ENCODE results near the gene STIMATE.

STIMATE gene

DNA sequence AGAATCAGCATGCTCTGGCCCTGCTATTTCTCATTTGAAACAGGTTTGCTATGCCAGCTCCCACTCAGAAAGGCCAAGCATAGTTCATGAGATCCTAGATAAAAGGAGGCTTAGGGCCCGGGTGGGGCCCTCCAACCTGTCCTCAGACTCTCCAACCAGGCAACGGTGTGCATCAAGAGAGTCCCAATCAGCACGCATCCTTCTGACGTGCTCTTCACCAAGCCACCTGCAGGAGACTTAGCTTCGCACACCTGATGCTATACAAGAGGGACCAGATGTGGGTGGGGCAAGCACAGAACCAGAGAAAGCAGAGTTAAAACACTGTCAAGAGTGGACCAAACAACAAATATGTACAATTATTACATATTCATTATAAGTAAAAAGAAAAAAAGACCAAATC, 17.3 kb downstream of the STIMATE start:
- TF ChIP-seq, protein P1, sequence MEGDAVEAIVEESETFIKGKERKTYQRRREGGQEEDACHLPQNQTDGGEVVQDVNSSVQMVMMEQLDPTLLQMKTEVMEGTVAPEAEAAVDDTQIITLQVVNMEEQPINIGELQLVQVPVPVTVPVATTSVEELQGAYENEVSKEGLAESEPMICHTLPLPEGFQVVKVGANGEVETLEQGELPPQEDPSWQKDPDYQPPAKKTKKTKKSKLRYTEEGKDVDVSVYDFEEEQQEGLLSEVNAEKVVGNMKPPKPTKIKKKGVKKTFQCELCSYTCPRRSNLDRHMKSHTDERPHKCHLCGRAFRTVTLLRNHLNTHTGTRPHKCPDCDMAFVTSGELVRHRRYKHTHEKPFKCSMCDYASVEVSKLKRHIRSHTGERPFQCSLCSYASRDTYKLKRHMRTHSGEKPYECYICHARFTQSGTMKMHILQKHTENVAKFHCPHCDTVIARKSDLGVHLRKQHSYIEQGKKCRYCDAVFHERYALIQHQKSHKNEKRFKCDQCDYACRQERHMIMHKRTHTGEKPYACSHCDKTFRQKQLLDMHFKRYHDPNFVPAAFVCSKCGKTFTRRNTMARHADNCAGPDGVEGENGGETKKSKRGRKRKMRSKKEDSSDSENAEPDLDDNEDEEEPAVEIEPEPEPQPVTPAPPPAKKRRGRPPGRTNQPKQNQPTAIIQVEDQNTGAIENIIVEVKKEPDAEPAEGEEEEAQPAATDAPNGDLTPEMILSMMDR (IDR thresholded peaks at IDR 0.05; ENCODE audit: insufficient read depth, low read depth, low read length, missing control alignments): no peak
- no peak for DNase-seq (ENCODE audit: low read depth)

DNA sequence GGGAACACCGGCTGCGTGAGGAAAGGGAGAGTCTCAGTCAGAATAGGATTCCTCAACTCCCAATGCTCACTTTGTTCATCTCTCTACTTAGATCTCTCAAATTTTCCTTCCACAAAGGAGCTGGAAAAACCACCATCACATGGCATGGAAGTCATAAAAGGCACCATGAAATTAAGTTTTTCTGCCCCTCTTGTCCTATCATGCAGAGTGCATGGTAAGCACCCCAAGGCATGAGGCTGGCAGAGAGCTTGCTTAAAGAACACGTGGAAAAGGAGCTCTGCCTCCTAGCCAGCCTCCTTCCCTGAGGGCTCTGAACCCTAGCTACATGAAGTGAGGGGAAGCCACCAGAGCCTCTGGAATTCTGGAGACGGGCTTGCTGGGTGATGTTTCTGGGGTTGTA, 17.8 kb downstream of the STIMATE start:
- H3K4me3 ChIP-seq (ENCODE audit: low read depth, low read length): no peak overlapping the region
- no peak for DNase-seq (ENCODE audit: low read depth)
- TF ChIP-seq, protein P1 (IDR thresholded peaks at IDR 0.05; ENCODE audit: insufficient read depth, low read depth, low read length, missing control alignments): no peak

More for the DNA sequence above, 17.3 kb downstream of the STIMATE start:
- H3K4me3 ChIP-seq (ENCODE audit: low read depth, low read length): no peak overlapping the region

DNA sequence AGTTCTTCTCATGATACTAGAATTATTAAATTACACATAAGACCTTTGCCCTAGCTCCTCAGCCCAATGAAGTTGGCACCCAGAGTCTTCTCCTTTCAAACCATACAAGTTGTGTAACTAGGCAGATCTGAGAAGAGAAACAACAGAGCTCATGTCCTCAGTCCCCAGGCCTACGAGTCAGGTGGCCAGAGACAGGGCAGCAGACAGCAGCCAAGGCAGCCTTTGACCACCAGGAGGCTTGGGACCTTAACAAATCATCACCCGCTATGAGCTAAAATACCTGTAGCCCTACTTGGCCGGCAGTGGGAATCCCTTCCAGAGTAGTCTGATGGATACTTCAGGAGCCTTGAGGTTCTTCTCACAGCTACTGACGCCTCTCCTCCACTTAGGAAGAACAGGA, 18.3 kb downstream of the STIMATE start:
- TF ChIP-seq, protein P1 (IDR thresholded peaks at IDR 0.05; ENCODE audit: insufficient read depth, low read depth, low read length, missing control alignments): no peak
- H3K4me3 ChIP-seq (ENCODE audit: low read depth, low read length): no peak overlapping the region
- no peak for DNase-seq (ENCODE audit: low read depth)

DNA sequence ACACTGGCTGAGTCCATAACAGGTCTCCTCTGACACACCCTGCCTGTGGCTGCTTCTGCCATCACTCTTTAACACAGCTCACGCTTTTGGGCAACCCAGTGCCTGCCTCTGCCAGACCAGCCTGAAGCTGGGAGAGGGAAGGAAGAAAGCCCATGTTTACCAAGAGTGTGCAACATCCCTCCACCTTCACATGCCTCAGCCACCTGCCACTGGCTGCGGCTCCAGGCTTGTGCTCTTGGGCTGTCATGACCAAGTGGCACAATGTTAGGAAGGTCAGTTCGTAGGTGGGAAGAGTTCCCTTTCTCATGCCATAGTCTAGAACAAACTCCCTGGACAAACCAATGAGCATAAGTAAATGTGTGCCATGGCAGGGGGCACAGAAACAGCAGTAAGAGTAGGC, 20.3 kb downstream of the STIMATE start:
- no peak for DNase-seq (ENCODE audit: low read depth)
- TF ChIP-seq, protein P1 (IDR thresholded peaks at IDR 0.05; ENCODE audit: insufficient read depth, low read depth, low read length, missing control alignments): no peak
- H3K4me3 ChIP-seq (ENCODE audit: low read depth, low read length): no peak overlapping the region

DNA sequence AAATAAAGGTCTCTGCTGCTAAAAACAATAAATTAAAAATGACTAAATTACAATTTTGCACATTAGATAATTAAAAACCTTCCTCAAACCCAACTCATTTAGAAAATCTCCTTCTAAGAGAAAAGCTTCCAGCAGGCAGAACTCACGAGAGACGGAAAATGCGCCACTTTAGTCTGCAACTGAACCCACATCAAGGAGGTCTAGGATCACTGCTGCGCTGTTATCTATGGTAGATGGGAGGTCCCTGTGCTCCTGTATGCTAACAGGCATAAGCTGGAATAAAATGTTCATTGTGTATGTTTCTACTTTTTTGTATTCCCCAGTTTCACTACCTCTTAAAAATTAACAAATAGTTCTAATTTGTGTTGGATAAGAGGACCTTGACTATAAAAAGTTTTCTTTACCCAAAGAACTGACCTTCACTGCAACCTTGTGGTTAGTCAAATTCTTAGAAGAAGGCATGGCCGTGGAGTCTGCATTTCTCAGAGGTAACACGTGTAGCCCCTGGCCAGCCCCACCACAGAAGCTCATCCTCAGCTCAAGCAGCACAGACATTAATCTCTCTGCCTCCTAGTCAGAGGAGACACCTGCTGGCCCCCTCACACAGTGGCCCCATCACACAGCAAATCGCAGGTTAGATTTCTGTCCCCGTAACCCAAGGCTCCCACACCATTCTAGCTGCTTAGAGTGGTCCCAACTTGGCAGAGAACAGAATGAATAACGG, 22.3 kb downstream of the STIMATE start:
- no peak overlapping the region for H3K4me3 ChIP-seq (ENCODE audit: low read depth, low read length)
- TF ChIP-seq, protein P1 (IDR thresholded peaks at IDR 0.05; ENCODE audit: insufficient read depth, low read depth, low read length, missing control alignments): no peak
- no peak for DNase-seq (ENCODE audit: low read depth)

DNA sequence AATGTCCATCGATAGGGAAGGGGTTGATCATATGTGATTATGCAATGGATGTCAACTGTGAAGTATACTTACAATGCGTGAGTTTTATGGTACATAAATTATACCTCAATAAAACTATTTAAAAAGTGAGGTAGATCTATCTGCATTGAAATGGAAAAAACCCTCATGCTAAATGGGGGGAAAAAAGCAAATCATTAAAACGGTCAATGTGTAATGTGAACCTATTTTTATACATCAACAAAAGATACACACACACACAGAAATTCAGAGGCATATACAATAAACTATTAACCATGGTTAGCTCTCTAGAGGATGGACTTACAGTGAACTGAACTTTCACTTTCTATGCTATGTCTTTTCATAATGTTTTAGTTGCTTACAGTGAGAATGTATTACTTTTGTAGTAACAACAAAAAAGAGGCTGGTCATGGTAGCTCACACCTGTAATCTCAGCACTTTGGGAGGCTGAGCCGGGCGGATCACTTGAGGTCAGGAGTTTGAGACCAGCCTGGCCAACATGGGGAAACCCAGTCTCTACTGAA, 23.1 kb downstream of the STIMATE start:
- no peak overlapping the region for H3K4me3 ChIP-seq (ENCODE audit: low read depth, low read length)
- no peak for DNase-seq (ENCODE audit: low read depth)
- TF ChIP-seq, protein P1 (IDR thresholded peaks at IDR 0.05; ENCODE audit: insufficient read depth, low read depth, low read length, missing control alignments): no peak

All from GM12865 (cell line).